Prostate gland (tissue), 2 donors: ENCODE measurements around the gene PNISR.

Experiments
- POLR2A ChIP-seq: fragments of 450-650 bp; IDR thresholded peaks from one replicate; pipeline ENCODE4 v1.6.1; 2016; ENCODE audit warnings: antibody characterized with exemption, mild to moderate bottlenecking
- POLR2AphosphoS5 ChIP-seq: sonication (generic); formaldehyde crosslinking; IDR thresholded peaks from one replicate; pipeline ENCODE4 v1.6.1; 2017; ENCODE audit warnings: antibody characterized with exemption
- TF ChIP-seq, protein P1 (sequence below), 4 experiments: fragments of 200-600 bp in 2 of 4; fragments of 450-650 bp in 2 of 4; sonication (generic) in 2 of 4; IDR thresholded peaks; 1 replicate in 3 of 4; 2 replicates in 1 of 4; pipeline ENCODE4 v1.5.1; 2016 to 2019; ENCODE audit warnings: antibody characterized with exemption in 4 of 4, mild to moderate bottlenecking in 2 of 4, moderate library complexity in 2 of 4

DNA sequence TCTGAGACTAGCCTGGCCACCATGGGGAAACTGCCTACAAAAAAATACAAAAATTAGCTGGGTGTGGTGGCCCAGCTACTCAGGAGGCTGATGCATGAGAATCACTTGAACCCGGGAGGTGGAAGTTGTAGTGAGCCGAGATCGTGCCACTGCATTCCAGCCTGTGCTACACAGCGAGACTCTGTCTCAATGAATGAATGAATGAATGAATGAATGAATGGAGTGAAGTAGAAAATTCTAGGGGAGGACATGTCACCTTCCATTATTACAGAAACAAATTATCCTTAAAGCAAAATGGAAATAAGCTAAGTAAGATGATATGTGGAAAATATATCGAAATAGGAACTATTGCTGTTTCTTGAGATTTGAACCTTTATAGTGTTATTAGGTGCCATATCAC, 2.9 kb upstream of the PNISR start:
- TF ChIP-seq, protein P1, sequence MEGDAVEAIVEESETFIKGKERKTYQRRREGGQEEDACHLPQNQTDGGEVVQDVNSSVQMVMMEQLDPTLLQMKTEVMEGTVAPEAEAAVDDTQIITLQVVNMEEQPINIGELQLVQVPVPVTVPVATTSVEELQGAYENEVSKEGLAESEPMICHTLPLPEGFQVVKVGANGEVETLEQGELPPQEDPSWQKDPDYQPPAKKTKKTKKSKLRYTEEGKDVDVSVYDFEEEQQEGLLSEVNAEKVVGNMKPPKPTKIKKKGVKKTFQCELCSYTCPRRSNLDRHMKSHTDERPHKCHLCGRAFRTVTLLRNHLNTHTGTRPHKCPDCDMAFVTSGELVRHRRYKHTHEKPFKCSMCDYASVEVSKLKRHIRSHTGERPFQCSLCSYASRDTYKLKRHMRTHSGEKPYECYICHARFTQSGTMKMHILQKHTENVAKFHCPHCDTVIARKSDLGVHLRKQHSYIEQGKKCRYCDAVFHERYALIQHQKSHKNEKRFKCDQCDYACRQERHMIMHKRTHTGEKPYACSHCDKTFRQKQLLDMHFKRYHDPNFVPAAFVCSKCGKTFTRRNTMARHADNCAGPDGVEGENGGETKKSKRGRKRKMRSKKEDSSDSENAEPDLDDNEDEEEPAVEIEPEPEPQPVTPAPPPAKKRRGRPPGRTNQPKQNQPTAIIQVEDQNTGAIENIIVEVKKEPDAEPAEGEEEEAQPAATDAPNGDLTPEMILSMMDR (IDR thresholded peaks at IDR 0.05) = no peak
- no peak for TF ChIP-seq POLR2AphosphoS5
- TF ChIP-seq POLR2A = no peak
